Lower leg skin (tissue), 3 donors: ENCODE measurements around the gene FBLN2.

Experiments used
- POLR2A ChIP-seq, 2 donors: fragments of 450-650 bp; IDR thresholded peaks; one replicate each; pipeline ENCODE4 v1.6.1; 2016 to 2017; ENCODE audit warnings: antibody characterized with exemption in 2 of 2, mild to moderate bottlenecking in 1 of 2, moderate library complexity in 1 of 2
- TF ChIP-seq, protein P1 (sequence below), 3 donors: fragments of 450-650 bp; IDR thresholded peaks; one replicate each; pipeline ENCODE4 v1.5.1; 2016; ENCODE audit warnings: antibody characterized with exemption in 3 of 3, mild to moderate bottlenecking in 3 of 3, moderate library complexity in 2 of 3

DNA sequence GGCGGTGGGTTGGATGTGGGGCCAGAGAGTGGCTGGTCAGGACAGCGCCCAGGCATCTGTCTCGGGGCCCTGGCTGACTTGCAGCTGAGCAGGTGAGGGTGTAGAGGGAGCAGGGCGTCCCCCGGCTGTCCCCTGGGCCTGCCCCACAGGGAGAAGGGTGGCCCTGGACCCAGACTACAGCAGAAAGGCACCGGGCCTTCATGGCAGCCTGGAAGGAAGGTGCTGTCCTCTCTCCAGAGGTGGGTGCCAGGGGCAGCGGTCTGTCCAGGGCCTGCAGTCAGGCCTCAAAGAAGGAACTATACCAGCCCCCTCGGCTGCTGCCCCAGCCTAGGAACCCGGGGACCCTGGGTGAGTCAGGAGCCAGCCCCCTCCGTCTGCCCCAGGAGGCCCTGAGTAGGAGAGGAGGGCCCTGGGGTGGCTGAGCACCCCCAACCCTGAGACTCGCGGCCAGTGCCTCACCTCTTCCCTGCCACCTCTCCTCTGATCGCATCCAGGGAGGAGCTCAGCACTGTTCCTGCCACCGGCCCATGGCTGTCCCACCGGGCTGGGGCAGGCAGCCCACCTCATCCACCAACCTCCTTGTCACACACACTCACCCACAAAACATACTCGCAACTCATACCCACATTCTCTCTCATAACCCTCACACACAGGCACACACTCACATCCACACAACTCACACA lies 133.5 kb downstream of the FBLN2 start:
- TF ChIP-seq, protein P1, sequence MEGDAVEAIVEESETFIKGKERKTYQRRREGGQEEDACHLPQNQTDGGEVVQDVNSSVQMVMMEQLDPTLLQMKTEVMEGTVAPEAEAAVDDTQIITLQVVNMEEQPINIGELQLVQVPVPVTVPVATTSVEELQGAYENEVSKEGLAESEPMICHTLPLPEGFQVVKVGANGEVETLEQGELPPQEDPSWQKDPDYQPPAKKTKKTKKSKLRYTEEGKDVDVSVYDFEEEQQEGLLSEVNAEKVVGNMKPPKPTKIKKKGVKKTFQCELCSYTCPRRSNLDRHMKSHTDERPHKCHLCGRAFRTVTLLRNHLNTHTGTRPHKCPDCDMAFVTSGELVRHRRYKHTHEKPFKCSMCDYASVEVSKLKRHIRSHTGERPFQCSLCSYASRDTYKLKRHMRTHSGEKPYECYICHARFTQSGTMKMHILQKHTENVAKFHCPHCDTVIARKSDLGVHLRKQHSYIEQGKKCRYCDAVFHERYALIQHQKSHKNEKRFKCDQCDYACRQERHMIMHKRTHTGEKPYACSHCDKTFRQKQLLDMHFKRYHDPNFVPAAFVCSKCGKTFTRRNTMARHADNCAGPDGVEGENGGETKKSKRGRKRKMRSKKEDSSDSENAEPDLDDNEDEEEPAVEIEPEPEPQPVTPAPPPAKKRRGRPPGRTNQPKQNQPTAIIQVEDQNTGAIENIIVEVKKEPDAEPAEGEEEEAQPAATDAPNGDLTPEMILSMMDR (IDR thresholded peaks at IDR 0.05): no peak
- no peak for TF ChIP-seq POLR2A (IDR thresholded peaks at IDR 0.05)
